ENCODE measurements around the gene SYNE1. TPM values are rescaled to one million over a fixed set of nuclear protein-coding genes. Genes with fewer than 3 reads are reported as not detected.
A peak's percentile ranks its signal among the peaks of the same experiment; 100 is the strongest.

Gene SYNE1
- polyA plus RNA-seq, 1 donor, result 28.2 TPM

DNA sequence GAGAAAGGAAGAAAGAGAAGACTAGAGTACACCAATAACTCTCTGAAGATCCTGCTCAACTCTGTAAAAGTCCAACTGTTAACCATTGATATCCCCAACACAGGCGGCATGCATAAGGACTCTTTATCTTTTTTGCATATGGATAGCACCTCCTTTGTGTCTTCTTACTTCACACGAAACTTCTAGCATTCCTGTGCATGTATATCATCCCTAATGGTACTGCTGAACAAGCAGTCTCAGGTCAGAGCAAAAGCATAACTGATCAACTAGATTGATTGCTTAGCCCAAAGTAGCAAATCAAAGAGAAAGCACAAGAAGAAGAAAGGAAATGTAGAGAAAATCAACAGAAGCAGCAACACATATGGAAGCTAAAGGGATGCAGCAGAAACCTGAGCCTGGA lies 234.4 kb downstream of the SYNE1 start:
- no peak overlapping the region for H3K27ac ChIP-seq (ENCODE audit: low read length)
- no peak overlapping the region for H3K4me3 ChIP-seq (ENCODE audit: low read length)
- no peaks in the 10 kb centered on the region for H3K4me1 ChIP-seq (ENCODE audit: control insufficient read depth, insufficient read depth, low read length)
- no peak for DNase-seq
- no peaks in the 10 kb centered on the region for H3K36me3 ChIP-seq (ENCODE audit: control insufficient read depth, insufficient read depth, low read length)
- WGBS (ENCODE audit: insufficient coverage, low lambda C conversion rate), result no CpG with 5 or more reads among the region's 2 CpGs
- H3K27me3 ChIP-seq (ENCODE audit: control insufficient read depth, insufficient read depth, low read length), result no peaks in the 10 kb centered on the region
- no peaks in the 10 kb centered on the region for H3K9me3 ChIP-seq (ENCODE audit: control insufficient read depth, low read depth, low read length)

DNA sequence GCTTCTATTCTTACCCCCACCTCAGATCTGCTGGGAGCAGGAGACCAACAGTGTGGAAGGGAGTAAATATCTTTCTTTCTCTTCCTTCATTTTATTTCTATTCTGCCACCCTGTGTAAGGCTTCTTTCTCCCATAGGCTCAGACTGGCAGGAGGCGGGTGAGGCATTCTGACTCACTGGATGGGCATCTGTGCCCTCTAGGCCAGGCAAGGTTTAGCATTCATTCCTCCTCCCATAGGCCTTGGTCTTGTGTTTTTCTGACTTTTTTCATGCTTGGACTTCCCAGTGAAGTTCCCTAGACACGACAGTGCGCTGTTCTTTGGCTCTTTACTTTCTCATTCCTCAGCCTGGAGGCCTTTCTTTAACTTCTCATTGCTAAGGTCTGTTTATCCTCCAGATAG lies 235.2 kb downstream of the SYNE1 start:
- Histone ChIP-seq H3K4me1 (ENCODE audit: control insufficient read depth, insufficient read depth, low read length) (no peaks in the 10 kb centered on the region), H3K36me3 (ENCODE audit: control insufficient read depth, insufficient read depth, low read length) (no peaks in the 10 kb centered on the region), H3K27me3 (ENCODE audit: control insufficient read depth, insufficient read depth, low read length) (no peaks in the 10 kb centered on the region), H3K27ac (ENCODE audit: low read length) (no peak overlapping the region), H3K4me3 (ENCODE audit: low read length) (no peak overlapping the region), H3K9me3 (ENCODE audit: control insufficient read depth, low read depth, low read length) (no peaks in the 10 kb centered on the region)
- no peak for DNase-seq
- WGBS (ENCODE audit: insufficient coverage, low lambda C conversion rate), result 93% methylated on average over 3 of the region's 3 CpGs

DNA sequence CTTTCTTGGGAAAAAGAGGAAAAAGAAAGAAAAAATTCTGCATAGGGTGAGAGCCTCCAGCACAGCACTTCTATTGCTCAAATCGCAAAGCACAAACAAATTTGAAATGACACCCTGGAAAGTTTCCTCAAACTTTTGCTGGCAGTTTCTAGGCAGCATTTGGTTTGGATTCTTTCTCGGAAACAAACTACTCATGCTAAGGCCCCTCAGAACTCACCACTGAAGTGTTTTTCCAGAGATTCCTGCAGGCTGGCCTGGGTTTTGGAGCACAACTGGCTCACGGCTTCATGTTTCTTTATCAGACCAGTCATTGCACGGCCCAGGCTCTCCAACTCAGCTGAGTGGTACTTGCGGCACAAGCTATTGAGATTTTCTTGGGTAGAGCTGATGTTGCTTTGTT lies 237.8 kb downstream of the SYNE1 start:
- Histone ChIP-seq H3K4me3 (ENCODE audit: low read length) (no peak overlapping the region), H3K4me1 (ENCODE audit: control insufficient read depth, insufficient read depth, low read length) (no peaks in the 10 kb centered on the region), H3K9me3 (ENCODE audit: control insufficient read depth, low read depth, low read length) (no peaks in the 10 kb centered on the region), H3K36me3 (ENCODE audit: control insufficient read depth, insufficient read depth, low read length) (no peaks in the 10 kb centered on the region), H3K27ac (ENCODE audit: low read length) (no peak overlapping the region), H3K27me3 (ENCODE audit: control insufficient read depth, insufficient read depth, low read length) (no peaks in the 10 kb centered on the region)
- no CpG with 5 or more reads among the region's 5 CpGs for WGBS (ENCODE audit: insufficient coverage, low lambda C conversion rate)
- DNase-seq, result peak in 1 of 2 donors; percentile 8

DNA sequence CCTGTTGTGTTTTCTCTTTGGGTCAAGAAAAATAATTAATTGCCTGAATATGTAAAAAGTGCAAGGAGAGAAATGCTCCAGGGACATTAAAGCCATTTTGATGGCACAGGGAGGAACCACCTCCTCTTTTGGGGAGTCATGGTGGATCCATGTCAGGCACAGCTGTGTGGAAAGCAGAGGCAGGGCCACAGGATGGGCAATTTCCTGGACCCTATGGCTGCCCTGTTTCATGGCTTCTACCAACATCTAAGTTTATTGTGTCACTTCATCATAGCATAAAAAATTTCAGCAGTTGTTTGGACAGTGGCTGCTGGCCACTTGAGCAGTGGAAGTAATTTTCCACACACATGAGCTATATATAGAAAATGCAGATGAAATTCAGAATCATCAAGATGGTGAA lies 238.2 kb downstream of the SYNE1 start:
- no peak overlapping the region for H3K27ac ChIP-seq (ENCODE audit: low read length)
- no peaks in the 10 kb centered on the region for H3K4me1 ChIP-seq (ENCODE audit: control insufficient read depth, insufficient read depth, low read length)
- no peaks in the 10 kb centered on the region for H3K9me3 ChIP-seq (ENCODE audit: control insufficient read depth, low read depth, low read length)
- no peaks in the 10 kb centered on the region for H3K36me3 ChIP-seq (ENCODE audit: control insufficient read depth, insufficient read depth, low read length)
- DNase-seq, result no peak
- no peak overlapping the region for H3K4me3 ChIP-seq (ENCODE audit: low read length)
- no peaks in the 10 kb centered on the region for H3K27me3 ChIP-seq (ENCODE audit: control insufficient read depth, insufficient read depth, low read length)

DNA sequence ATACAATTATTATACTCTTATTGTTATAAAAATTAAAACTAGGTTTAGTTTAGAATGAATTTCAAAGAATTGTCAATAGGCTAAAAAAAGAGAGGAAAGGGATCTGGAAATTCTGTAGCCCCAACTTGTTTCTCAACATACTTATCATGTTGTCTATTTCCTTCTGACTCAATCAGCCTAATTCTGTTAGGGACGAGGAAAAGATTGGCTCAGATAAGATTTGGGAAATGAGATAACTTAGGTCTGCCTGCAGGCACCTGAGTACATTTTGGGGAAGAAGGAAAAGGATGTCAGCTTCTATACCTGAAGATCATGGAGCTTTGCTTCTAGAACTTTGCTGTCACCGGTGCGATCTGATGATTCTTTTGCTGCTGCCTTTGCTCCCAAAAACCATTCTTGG lies 238.8 kb downstream of the SYNE1 start:
- no peak overlapping the region for H3K27ac ChIP-seq (ENCODE audit: low read length)
- no peak for DNase-seq
- no peaks in the 10 kb centered on the region for H3K36me3 ChIP-seq (ENCODE audit: control insufficient read depth, insufficient read depth, low read length)
- H3K4me3 ChIP-seq (ENCODE audit: low read length), result no peak overlapping the region
- H3K4me1 ChIP-seq (ENCODE audit: control insufficient read depth, insufficient read depth, low read length), result no peaks in the 10 kb centered on the region
- no peaks in the 10 kb centered on the region for H3K27me3 ChIP-seq (ENCODE audit: control insufficient read depth, insufficient read depth, low read length)
- 100% methylated on average over 2 of the region's 3 CpGs for WGBS (ENCODE audit: insufficient coverage, low lambda C conversion rate)
- H3K9me3 ChIP-seq (ENCODE audit: control insufficient read depth, low read depth, low read length), result no peaks in the 10 kb centered on the region

DNA sequence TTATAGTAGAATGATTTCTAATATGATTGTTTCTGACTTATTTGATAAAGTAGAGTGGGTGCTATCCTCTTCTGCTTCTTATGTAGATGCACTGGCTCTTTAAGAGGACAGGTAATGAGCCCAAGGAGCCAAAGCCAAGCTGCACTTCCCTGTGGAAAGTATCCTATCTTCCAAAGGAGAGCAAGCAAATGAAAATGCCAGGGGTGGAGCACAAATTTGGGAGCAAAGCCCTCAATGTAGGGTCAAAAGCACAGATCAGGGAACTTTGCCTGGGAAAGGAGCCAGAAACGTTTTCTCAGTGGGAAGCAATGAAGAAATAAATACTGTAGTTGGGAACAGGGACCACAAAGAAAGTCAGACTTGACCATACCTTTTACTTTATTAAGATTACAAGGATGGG lies 242.9 kb downstream of the SYNE1 start:
- no peak overlapping the region for H3K27ac ChIP-seq (ENCODE audit: low read length)
- no peaks in the 10 kb centered on the region for H3K9me3 ChIP-seq (ENCODE audit: control insufficient read depth, low read depth, low read length)
- 20% methylated on average over 1 of the region's 1 CpG for WGBS (ENCODE audit: insufficient coverage, low lambda C conversion rate)
- H3K36me3 ChIP-seq (ENCODE audit: control insufficient read depth, insufficient read depth, low read length), result no peaks in the 10 kb centered on the region
- no peaks in the 10 kb centered on the region for H3K27me3 ChIP-seq (ENCODE audit: control insufficient read depth, insufficient read depth, low read length)
- DNase-seq, result no peak
- H3K4me3 ChIP-seq (ENCODE audit: low read length), result no peak overlapping the region
- no peaks in the 10 kb centered on the region for H3K4me1 ChIP-seq (ENCODE audit: control insufficient read depth, insufficient read depth, low read length)

DNA sequence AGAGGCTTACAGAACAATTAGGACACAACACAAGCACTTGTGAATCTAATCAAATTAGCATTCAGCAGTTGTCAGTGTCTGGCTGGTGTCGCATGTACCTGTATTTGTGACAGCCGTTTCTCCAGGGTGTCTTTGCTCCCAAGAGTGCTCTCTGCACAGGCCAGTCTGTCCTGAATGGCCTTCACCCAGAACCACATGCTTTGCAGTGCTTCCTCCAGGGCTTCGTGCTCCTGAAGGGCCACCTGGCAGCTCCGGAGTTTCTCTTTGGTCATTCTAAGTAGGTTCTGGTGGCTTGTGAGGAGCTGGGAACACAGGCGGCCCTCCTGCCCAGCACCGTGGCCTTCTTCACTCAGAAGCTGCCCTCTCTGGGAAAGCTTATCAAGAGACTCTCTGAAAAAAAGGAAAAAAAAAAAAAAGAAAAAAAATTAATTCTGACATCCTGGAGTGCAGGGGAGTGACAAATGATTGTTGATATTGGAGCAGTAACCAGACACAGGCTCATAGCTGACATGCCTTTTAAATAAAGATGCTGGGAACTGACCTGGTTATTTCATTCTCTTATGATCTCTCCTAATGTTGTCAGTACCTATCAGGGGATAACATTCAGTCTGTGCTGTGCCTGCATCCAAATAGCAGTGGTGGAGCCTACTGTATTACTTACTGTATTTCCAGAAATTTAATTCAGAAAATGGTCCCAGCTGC lies 245.8 kb downstream of the SYNE1 start:
- no CpG with 5 or more reads among the region's 6 CpGs for WGBS (ENCODE audit: insufficient coverage, low lambda C conversion rate)
- H3K4me1 ChIP-seq (ENCODE audit: control insufficient read depth, insufficient read depth, low read length), result no peaks in the 10 kb centered on the region
- H3K36me3 ChIP-seq (ENCODE audit: control insufficient read depth, insufficient read depth, low read length), result no peaks in the 10 kb centered on the region
- H3K9me3 ChIP-seq (ENCODE audit: control insufficient read depth, low read depth, low read length), result no peaks in the 10 kb centered on the region
- no peaks in the 10 kb centered on the region for H3K27me3 ChIP-seq (ENCODE audit: control insufficient read depth, insufficient read depth, low read length)
- no peak overlapping the region for H3K27ac ChIP-seq (ENCODE audit: low read length)
- no peak overlapping the region for H3K4me3 ChIP-seq (ENCODE audit: low read length)
- DNase-seq, result no peak

DNA sequence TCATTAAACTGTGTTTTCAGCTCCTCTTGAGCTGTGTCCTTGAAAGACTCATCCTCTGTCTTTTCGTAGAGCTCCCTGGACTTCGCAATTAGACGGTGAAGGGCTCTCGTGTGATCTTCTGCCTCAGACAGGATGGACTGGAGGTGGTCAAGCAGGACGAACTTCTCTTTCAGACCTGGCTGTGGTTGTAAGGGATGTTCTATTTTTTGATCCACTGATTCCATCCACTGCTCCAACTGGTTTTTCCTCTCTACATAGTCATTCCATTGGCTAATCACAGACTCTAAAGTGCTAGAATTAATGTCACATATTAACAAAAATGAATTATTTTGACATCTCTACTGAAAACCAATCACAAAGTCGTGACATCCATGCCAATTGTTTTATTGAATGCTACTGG lies 250.1 kb downstream of the SYNE1 start:
- H3K4me1 ChIP-seq (ENCODE audit: control insufficient read depth, insufficient read depth, low read length), result no peaks in the 10 kb centered on the region
- H3K27ac ChIP-seq (ENCODE audit: low read length), result no peak overlapping the region
- DNase-seq, result no peak
- H3K36me3 ChIP-seq (ENCODE audit: control insufficient read depth, insufficient read depth, low read length), result no peaks in the 10 kb centered on the region
- no peaks in the 10 kb centered on the region for H3K27me3 ChIP-seq (ENCODE audit: control insufficient read depth, insufficient read depth, low read length)
- no peaks in the 10 kb centered on the region for H3K9me3 ChIP-seq (ENCODE audit: control insufficient read depth, low read depth, low read length)
- WGBS (ENCODE audit: insufficient coverage, low lambda C conversion rate), result no CpG with 5 or more reads among the region's 6 CpGs
- H3K4me3 ChIP-seq (ENCODE audit: low read length), result no peak overlapping the region

DNA sequence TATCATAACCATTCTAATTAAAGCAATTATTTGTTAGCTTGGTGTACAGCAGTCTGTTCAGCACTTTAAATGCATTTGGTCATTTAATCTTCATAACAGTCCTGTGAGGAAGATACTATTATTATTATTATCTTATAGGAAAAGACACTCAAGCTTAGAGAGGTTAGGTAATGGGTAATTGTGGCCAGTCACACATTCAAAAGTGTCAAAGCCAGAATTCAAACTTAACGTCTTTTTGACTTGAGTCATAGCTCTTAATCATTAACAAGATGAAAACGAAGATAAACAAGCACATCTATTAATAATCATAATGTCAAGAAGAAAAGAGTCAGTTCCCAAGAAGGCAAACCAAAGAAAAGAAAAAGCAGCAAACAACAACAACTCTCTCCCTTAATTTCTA lies 251.0 kb downstream of the SYNE1 start:
- H3K36me3 ChIP-seq (ENCODE audit: control insufficient read depth, insufficient read depth, low read length), result no peaks in the 10 kb centered on the region
- no peak overlapping the region for H3K4me3 ChIP-seq (ENCODE audit: low read length)
- H3K27me3 ChIP-seq (ENCODE audit: control insufficient read depth, insufficient read depth, low read length), result no peaks in the 10 kb centered on the region
- H3K9me3 ChIP-seq (ENCODE audit: control insufficient read depth, low read depth, low read length), result no peaks in the 10 kb centered on the region
- no peak overlapping the region for H3K27ac ChIP-seq (ENCODE audit: low read length)
- no peak for DNase-seq
- H3K4me1 ChIP-seq (ENCODE audit: control insufficient read depth, insufficient read depth, low read length), result no peaks in the 10 kb centered on the region
- WGBS (ENCODE audit: insufficient coverage, low lambda C conversion rate), result 50% methylated on average over 1 of the region's 2 CpGs

DNA sequence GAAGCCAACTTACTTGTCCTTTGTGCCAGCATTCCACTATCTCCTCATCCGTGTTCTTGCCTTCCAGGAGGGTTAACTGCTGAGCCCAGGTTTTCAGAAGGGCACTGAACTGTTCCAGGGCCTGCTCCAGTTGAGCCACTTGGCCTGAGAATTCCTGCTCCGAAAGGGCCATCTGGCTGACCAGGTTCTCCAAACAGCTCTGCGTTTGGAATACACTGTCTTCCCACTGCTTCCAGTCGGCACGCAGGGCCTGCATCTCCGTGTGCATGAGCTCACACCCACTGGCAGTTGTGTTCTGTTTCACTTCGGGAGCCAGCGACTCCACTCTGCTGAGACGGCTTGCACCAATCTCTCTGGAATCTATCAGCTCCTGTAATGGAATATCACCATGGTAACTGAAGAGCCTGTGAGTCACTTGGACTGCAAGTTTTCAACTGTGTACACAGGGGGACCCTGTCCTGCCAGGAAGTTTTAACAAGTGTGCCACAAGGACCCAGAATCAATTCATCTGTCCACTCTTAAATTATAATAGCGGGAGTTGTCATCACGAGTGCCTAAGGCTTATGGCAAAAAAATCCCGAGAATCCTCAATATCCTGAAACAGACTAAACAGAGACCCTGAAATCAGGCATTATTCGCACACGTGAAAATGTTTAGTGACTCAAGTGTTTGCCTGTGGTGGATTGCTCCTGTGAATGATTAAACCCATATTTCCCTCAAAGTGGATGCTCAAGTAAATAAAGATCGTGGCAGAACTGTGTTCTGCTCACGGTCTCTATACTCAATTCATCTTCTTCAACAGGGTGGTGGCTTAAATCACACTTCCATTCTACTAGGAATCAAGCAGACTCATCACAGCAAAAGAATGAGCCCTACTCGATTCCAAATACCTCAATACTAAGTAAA lies 255.9 kb downstream of the SYNE1 start:
- WGBS (ENCODE audit: insufficient coverage, low lambda C conversion rate), result 25% methylated on average over 2 of the region's 17 CpGs

More for the DNA sequence above, 255.9 kb downstream of the SYNE1 start:
- Histone ChIP-seq H3K4me1 (ENCODE audit: control insufficient read depth, insufficient read depth, low read length) (no peaks in the 10 kb centered on the region), H3K27me3 (ENCODE audit: control insufficient read depth, insufficient read depth, low read length) (no peaks in the 10 kb centered on the region), H3K4me3 (ENCODE audit: low read length) (peak overlapping the region; percentile 56), H3K36me3 (ENCODE audit: control insufficient read depth, insufficient read depth, low read length) (no peaks in the 10 kb centered on the region), H3K9me3 (ENCODE audit: control insufficient read depth, low read depth, low read length) (no peaks in the 10 kb centered on the region), H3K27ac (ENCODE audit: low read length) (peak overlapping the region; percentile 90)
- peak; percentile 82 to 85 for DNase-seq
